ENCODE data around the gene MSMP. TPM values are rescaled to one million over a fixed set of nuclear protein-coding genes. Genes with fewer than 3 reads are reported as not detected.

MSMP gene
- total and polyA plus RNA-seq, 2 donors (not counting 3 experiments of a cell fraction or from before 2014, with no cell fraction given), result 18.8 to 29.0 TPM

DNA sequence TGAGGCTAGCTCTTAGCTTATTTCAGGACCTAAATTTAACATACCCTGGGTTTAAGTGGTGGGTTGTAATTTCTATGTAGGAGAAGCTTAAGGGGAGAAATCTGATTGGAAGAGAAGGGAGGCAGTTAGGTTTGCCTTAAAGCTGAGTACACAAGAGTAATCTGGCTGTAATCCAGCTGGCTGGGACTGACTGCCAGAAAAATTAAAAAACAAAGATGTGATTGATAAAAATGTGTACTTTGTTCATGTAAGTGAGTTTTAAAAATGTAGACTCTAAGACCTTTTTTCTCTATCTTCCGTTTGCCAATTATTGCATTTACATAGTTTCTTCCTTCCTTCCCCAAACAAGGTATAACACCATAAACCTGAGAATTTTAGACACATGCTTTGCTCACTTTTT, 17.5 kb upstream of the MSMP start:
- Histone ChIP-seq H3K4me3 (replicated peaks in 1 of 3; ENCODE audit: insufficient read depth in 1 of 3, low read depth in 1 of 3, low read length in 3 of 3) (no peak overlapping the region), H3K27me3 (ENCODE audit: control insufficient read depth in 2 of 2, insufficient read depth in 2 of 2, low read length in 2 of 2) (no peaks in the 10 kb centered on the region), H3K4me2 (ENCODE audit: insufficient read depth, low read length) (peak overlapping the region; percentile 78), H3K4me1 (ENCODE audit: control insufficient read depth, extremely low read depth, insufficient read depth, low read length) (peaks cover 36% of the 10 kb centered on the region), H3K9ac (replicated peaks; ENCODE audit: extremely low read depth, insufficient read depth, low read length) (no peak overlapping the region), H4K20me1 (replicated peaks; ENCODE audit: control insufficient read depth, extremely low read depth, insufficient read depth, low read length) (no peaks in the 10 kb centered on the region), H3K27ac (ENCODE audit: insufficient read depth, low read depth, low read length) (peak overlapping the region; percentile 43), H2AFZ (ENCODE audit: low read depth, low read length) (no peak overlapping the region), H3K9me1 (replicated peaks; ENCODE audit: control insufficient read depth, extremely low read depth, insufficient read depth, low read length) (no peaks in the 10 kb centered on the region), H3K79me2 (ENCODE audit: control insufficient read depth, insufficient read depth, low read length) (no peaks in the 10 kb centered on the region), H3K36me3 (ENCODE audit: control insufficient read depth in 2 of 2, extremely low read depth in 1 of 2, insufficient read depth in 2 of 2, low read length in 2 of 2) (no peaks in the 10 kb centered on the region), H3K9me3 (replicated peaks; ENCODE audit: control insufficient read depth, insufficient read depth, low read length) (no peaks in the 10 kb centered on the region)
- POLR2A ChIA-PET, result interaction anchor here (0.7 to 2.0 kb wide), 2 partner anchors 11 to 41 kb away, joined by 3 to 4 read pairs; no protein-coding TSS in a partner anchor
- CTCF ChIA-PET, result interaction anchor here (1.1 to 4.2 kb wide), 9 partner anchors 9 to 111 kb away, joined by 3 to 21 read pairs (median 7); partner anchors contain the start of genes GBA2, MSMP and RGP1
- dilution Hi-C loops (cut with MboI; ENCODE audit: extremely low pct_ligation_motif_present, low sequenced_read_pairs) (no loop called here), intact Hi-C loops (cut with micrococcal nuclease) (loop anchor here (1.0 to 2.0 kb wide), 2 partner anchors 11 to 15 kb away; no protein-coding TSS in a partner anchor)
- TF ChIP-seq GATA2 (IDR thresholded peaks at IDR 0.05; ENCODE audit: insufficient read depth, insufficient read length, low read depth, low read length), result peak; percentile 53
- TF ChIP-seq, protein P1, sequence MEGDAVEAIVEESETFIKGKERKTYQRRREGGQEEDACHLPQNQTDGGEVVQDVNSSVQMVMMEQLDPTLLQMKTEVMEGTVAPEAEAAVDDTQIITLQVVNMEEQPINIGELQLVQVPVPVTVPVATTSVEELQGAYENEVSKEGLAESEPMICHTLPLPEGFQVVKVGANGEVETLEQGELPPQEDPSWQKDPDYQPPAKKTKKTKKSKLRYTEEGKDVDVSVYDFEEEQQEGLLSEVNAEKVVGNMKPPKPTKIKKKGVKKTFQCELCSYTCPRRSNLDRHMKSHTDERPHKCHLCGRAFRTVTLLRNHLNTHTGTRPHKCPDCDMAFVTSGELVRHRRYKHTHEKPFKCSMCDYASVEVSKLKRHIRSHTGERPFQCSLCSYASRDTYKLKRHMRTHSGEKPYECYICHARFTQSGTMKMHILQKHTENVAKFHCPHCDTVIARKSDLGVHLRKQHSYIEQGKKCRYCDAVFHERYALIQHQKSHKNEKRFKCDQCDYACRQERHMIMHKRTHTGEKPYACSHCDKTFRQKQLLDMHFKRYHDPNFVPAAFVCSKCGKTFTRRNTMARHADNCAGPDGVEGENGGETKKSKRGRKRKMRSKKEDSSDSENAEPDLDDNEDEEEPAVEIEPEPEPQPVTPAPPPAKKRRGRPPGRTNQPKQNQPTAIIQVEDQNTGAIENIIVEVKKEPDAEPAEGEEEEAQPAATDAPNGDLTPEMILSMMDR (IDR thresholded peaks at IDR 0.05; ENCODE audit: extremely low read depth in 1 of 2, insufficient read depth in 1 of 2, low read depth in 1 of 2, low read length in 2 of 2), result no peak
- BruUV-seq (replicated peaks), result no TSS peak
- FAIRE-seq (peak; percentile 52), DNase-seq (ENCODE audit: low read depth, low spot score) (peak; percentile 94)

DNA sequence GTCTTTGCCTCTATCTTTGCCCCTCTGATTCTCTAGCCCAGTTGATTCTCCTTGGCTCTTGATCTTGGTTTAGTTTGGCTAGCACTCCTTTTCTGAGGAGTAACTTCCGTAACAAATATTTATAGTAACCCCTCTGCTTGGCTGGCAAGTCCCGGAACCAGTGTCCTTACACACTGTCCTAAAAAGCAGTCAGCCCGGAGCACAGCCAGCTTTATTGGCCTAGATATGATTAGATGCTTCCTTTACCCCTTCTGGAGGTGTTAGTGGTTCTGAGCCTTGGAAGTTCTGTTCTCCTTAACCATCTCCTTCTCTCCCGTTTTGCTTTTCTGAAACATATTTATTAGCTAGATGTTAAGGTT, 17.0 kb upstream of the MSMP start:
- H2AFZ ChIP-seq (ENCODE audit: low read depth, low read length), result peak overlapping the region; percentile 60
- no peaks in the 10 kb centered on the region for H4K20me1 ChIP-seq (replicated peaks; ENCODE audit: control insufficient read depth, extremely low read depth, insufficient read depth, low read length)
- peak overlapping the region; percentile 41 for H3K9ac ChIP-seq (replicated peaks; ENCODE audit: extremely low read depth, insufficient read depth, low read length)
- no peaks in the 10 kb centered on the region for H3K9me1 ChIP-seq (replicated peaks; ENCODE audit: control insufficient read depth, extremely low read depth, insufficient read depth, low read length)
- H3K4me1 ChIP-seq (ENCODE audit: control insufficient read depth, extremely low read depth, insufficient read depth, low read length), result peaks cover 34% of the 10 kb centered on the region
- no peaks in the 10 kb centered on the region for H3K79me2 ChIP-seq (ENCODE audit: control insufficient read depth, insufficient read depth, low read length)
- ChIA-PET POLR2A (interaction anchor here (0.7 to 2.0 kb wide), 2 partner anchors 11 to 40 kb away, joined by 3 to 4 read pairs; no protein-coding TSS in a partner anchor), CTCF (interaction anchor here (1.1 to 4.2 kb wide), 9 partner anchors 9 to 111 kb away, joined by 3 to 21 read pairs (median 7); partner anchors contain the start of genes GBA2, MSMP and RGP1)
- H3K9me3 ChIP-seq (replicated peaks; ENCODE audit: control insufficient read depth, insufficient read depth, low read length), result no peaks in the 10 kb centered on the region
- H3K4me2 ChIP-seq (ENCODE audit: insufficient read depth, low read length), result peak overlapping the region; percentile 78
- TF ChIP-seq POLR2A (IDR thresholded peaks at IDR 0.05; ENCODE audit: low read depth, low read length) (no peak), GATA2 (IDR thresholded peaks at IDR 0.05; ENCODE audit: insufficient read depth, insufficient read length, low read depth, low read length) (no peak), MYC (IDR thresholded peaks at IDR 0.05; ENCODE audit: low read depth, low read length) (no peak), EZH2 (IDR thresholded peaks at IDR 0.05; ENCODE audit: borderline replicate concordance, low read depth, low read length, severe bottlenecking) (no peak), JUN (IDR thresholded peaks at IDR 0.05; ENCODE audit: borderline replicate concordance, insufficient read depth, insufficient read length, low read depth) (no peak), POLR2AphosphoS5 (IDR thresholded peaks at IDR 0.05; ENCODE audit: insufficient read depth, low read depth, low read length) (no peak), FOS (IDR thresholded peaks at IDR 0.05; ENCODE audit: borderline replicate concordance, insufficient read depth, low read length) (no peak)
- TF ChIP-seq, protein P2, sequence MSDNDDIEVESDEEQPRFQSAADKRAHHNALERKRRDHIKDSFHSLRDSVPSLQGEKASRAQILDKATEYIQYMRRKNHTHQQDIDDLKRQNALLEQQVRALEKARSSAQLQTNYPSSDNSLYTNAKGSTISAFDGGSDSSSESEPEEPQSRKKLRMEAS (IDR thresholded peaks at IDR 0.05; ENCODE audit: insufficient read depth, insufficient read length), result no peak
- TF ChIP-seq, protein P1 (IDR thresholded peaks at IDR 0.05; ENCODE audit: extremely low read depth in 1 of 2, insufficient read depth in 1 of 2, low read depth in 1 of 2, low read length in 2 of 2), result no peak
- intact Hi-C loops (cut with micrococcal nuclease) (loop anchor here (1.0 to 2.0 kb wide), 2 partner anchors 11 to 14 kb away; no protein-coding TSS in a partner anchor), dilution Hi-C loops (cut with MboI; ENCODE audit: extremely low pct_ligation_motif_present, low sequenced_read_pairs) (no loop called here)
- H3K27ac ChIP-seq (ENCODE audit: insufficient read depth, low read depth, low read length), result peak overlapping the region; percentile 43
- FAIRE-seq, result peak; percentile 69
- no peaks in the 10 kb centered on the region for H3K36me3 ChIP-seq (ENCODE audit: control insufficient read depth in 2 of 2, extremely low read depth in 1 of 2, insufficient read depth in 2 of 2, low read length in 2 of 2)
- no TSS peak for BruUV-seq (replicated peaks)
- peak; percentile 38 for DNase-seq (ENCODE audit: low read depth, low spot score)
- H3K4me3 ChIP-seq (replicated peaks in 1 of 3; ENCODE audit: insufficient read depth in 1 of 3, low read depth in 1 of 3, low read length in 3 of 3), result peak overlapping the region in 1 of 3 experiments; percentile 3
- no peaks in the 10 kb centered on the region for H3K27me3 ChIP-seq (ENCODE audit: control insufficient read depth in 2 of 2, insufficient read depth in 2 of 2, low read length in 2 of 2)
